GM12873 (cell line): ENCODE results near the gene KCNAB2.

Experiments used
- CTCF ChIP-seq: IDR thresholded peaks from 2 replicates; pipeline ENCODE4 v1.5.1; 2012; ENCODE audit warnings: low read depth, mild to moderate bottlenecking, moderate library complexity, low read length, control low read depth; ENCODE audit not compliant: insufficient read depth; ENCODE audit errors: missing control alignments

KCNAB2 gene

GRCh38 chr1:6125366-6125765, 79.7 kb downstream of the KCNAB2 start:
- TF ChIP-seq CTCF = no peak

GRCh38 chr1:6126028-6126427, 80.3 kb downstream of the KCNAB2 start:
- TF ChIP-seq CTCF = no peak

GRCh38 chr1:6126521-6127067, 80.9 kb downstream of the KCNAB2 start:
- no peak for TF ChIP-seq CTCF

- no peak for TF ChIP-seq CTCF
These were observed 82.0 kb downstream of the KCNAB2 start for GRCh38 chr1:6127587-6128163.

GRCh38 chr1:6128276-6129081, 82.8 kb downstream of the KCNAB2 start:
- TF ChIP-seq CTCF = no peak

- TF ChIP-seq CTCF = no peak
These were observed 83.6 kb downstream of the KCNAB2 start for GRCh38 chr1:6129313-6129712.

GRCh38 chr1:6130036-6130435, 84.3 kb downstream of the KCNAB2 start:
- TF ChIP-seq CTCF = no peak
